Activated B cell treated with CpG ODN at 0.5 μM for 24 hours (primary cell): ENCODE measurements around the gene UPF1. TPM values are rescaled to one million over a fixed set of nuclear protein-coding genes. Genes with fewer than 3 reads are reported as not detected.

Experiments used
- ATAC-seq: fragments of 200-7000 bp; cut with Tn5 transposase; one replicate; pipeline ENCODE4 v1.10.0; 2021; ENCODE audit warnings: low read depth, mild to moderate bottlenecking, moderate library complexity
- CTCF ChIA-PET: fragments of 350-600 bp; sonication (Branson Sonifier 250); formaldehyde crosslinking; loops from one replicate; lab custom pipeline; 2021; ENCODE audit warnings: antibody characterized with exemption; lab: Charles Lee
- POLR2A ChIA-PET: fragments of 350-600 bp; sonication (Branson Sonifier 250); formaldehyde crosslinking; loops from one replicate; lab custom pipeline; 2021; ENCODE audit warnings: antibody characterized with exemption; lab: Charles Lee
- DNase-seq: peaks from one replicate; pipeline ENCODE4 v3.0.0; 2022
- H3K27ac Mint-ChIP-seq: one replicate; pipeline ENCODE4 v1.8.0; 2020; ENCODE audit warnings: mixed read lengths
- H3K27me3 Mint-ChIP-seq: one replicate; pipeline ENCODE4 v1.8.0; 2021; ENCODE audit warnings: mixed read lengths
- H3K36me3 Mint-ChIP-seq: one replicate; pipeline ENCODE4 v1.8.0; 2021; ENCODE audit warnings: low read depth, mixed read lengths
- H3K4me1 Mint-ChIP-seq: one replicate; pipeline ENCODE4 v1.8.0; 2021; ENCODE audit warnings: mixed read lengths
- H3K4me3 Mint-ChIP-seq: one replicate; pipeline ENCODE4 v1.8.0; 2020; ENCODE audit warnings: mild to moderate bottlenecking, mixed read lengths
- H3K9me3 Mint-ChIP-seq: one replicate; pipeline ENCODE4 v1.8.0; 2020; ENCODE audit warnings: mixed read lengths
- CTCF ChIP-seq: fragments of 200-600 bp; IDR thresholded peaks from one replicate; pipeline ENCODE4 v1.8.0; 2022; ENCODE audit warnings: antibody characterized with exemption, mild to moderate bottlenecking
- intact Hi-C: fragments of 100-400 bp; cut with micrococcal nuclease; formaldehyde crosslinking; loops from one replicate; pipeline ENCODE4 v1.15.1; 2024
- total RNA-seq: library from RNA; stranded (reverse); gene quantifications from 2 replicates; pipeline ENCODE4 v1.2.3, GENCODE V29; 2022

The UPF1 gene
- total RNA-seq, 1 donor from 2014 or later, result 107 TPM

DNA sequence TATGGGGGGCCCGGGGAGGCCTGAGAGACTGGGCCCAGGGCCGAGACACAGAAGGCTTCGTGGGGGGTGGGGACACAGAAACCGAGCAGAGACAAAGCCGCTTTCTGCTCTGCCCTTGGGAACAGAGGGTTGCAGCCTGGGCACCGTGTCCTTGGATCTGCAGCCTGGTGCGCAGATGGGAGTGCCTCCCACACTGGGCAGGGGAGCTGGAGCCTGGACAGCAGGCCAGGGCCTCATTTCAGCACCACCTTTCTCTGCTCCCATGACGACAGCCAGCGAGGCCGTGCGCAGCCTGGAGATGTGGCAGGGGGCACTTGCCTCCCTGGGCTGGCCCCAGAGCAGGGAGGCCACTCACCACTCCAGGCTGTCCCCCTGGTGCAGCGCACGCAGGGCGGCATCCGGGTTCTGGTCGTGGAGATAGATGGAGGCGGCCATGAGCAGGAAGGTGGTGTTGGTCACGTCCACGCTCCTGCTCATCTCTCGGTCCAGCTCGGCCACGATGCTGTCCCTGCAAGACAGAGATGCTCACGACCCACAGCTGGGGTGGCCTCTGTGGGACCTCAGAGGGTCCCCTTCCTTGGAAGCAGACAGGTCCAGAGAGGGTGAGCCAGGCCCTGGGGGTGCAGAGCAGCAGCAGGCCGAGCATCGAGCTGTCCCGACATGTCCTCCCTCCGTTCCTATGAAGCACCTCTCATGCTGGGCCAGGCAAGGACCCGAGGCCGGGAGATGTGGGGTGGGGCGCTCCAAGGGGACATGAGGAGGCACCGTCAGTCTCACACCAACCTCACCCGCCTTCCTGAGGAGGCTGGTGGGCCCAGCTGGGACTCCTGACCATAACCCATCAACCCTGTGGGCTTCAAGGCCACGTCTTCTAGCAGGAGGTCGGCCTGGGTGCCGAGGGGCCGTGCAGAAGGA is 75.1 kb downstream of the UPF1 start:
- Mint-ChIP-seq H3K4me1 (no peaks in the 10 kb centered on the region), H3K4me3 (no peak overlapping the region), H3K9me3 (no peaks in the 10 kb centered on the region), H3K27ac (no peak overlapping the region), H3K27me3 (no peaks in the 10 kb centered on the region), H3K36me3 (peaks cover 49% of the 10 kb centered on the region)
- DNase-seq (no peak), ATAC-seq (no peak)
- no peak for TF ChIP-seq CTCF
- ChIA-PET CTCF (no interaction called here), POLR2A (interaction anchor here (1.6 kb wide), 1 partner anchor 12 kb away, joined by 4 read pairs; the partner anchor contains the start of genes COPE and DDX49)
- intact Hi-C loops, result no loop called here

GRCh38 chr19:18908917-18909619 is 77.3 kb downstream of the UPF1 start:
- Mint-ChIP-seq H3K27me3 (no peaks in the 10 kb centered on the region), H3K4me1 (peaks cover 2% of the 10 kb centered on the region), H3K36me3 (peaks cover 59% of the 10 kb centered on the region), H3K4me3 (no peak overlapping the region), H3K9me3 (no peaks in the 10 kb centered on the region), H3K27ac (no peak overlapping the region)
- ATAC-seq (no peak), DNase-seq (no peak)
- no peak for TF ChIP-seq CTCF
- POLR2A ChIA-PET, result no interaction called here
- CTCF ChIA-PET, result no interaction called here
- intact Hi-C loops, result no loop called here

DNA sequence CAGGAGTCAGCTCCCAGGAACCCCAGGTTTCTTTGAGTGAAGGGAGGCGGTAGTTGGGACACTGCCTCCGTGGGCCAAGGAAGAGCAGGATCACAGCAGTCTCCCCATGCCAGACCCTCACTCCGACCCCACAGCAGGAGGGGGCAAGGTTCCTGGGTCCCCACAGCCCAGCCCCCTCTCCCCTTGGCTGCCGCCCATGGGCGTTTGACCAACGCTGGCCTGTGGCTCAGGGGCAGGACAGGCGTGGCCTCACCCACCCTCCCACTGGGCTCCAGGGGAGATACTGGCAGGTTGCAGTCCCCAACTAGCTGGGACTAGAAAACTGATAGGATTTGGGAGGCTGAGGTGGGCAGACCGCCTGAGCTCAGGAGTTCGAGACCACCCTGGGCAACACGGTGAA is 78.3 kb downstream of the UPF1 start:
- CTCF ChIA-PET, result no interaction called here
- intact Hi-C loops, result loop anchor here (10.0 kb wide), 1 partner anchor 225 kb away; the partner anchor contains the start of gene TMEM161A
- H3K27me3 Mint-ChIP-seq, result no peaks in the 10 kb centered on the region
- TF ChIP-seq CTCF, result no peak
- POLR2A ChIA-PET, result no interaction called here
- H3K4me3 Mint-ChIP-seq, result no peak overlapping the region
- DNase-seq (no peak), ATAC-seq (no peak)
- no peak overlapping the region for H3K27ac Mint-ChIP-seq
- no peaks in the 10 kb centered on the region for H3K9me3 Mint-ChIP-seq
- H3K36me3 Mint-ChIP-seq, result peaks cover 59% of the 10 kb centered on the region
- peaks cover 4% of the 10 kb centered on the region for H3K4me1 Mint-ChIP-seq

- Mint-ChIP-seq H3K4me1 (peaks cover 11% of the 10 kb centered on the region), H3K27ac (no peak overlapping the region), H3K9me3 (no peaks in the 10 kb centered on the region), H3K4me3 (no peak overlapping the region), H3K27me3 (no peaks in the 10 kb centered on the region), H3K36me3 (peaks cover 57% of the 10 kb centered on the region)
- ChIA-PET POLR2A (no interaction called here), CTCF (no interaction called here)
- DNase-seq (no peak), ATAC-seq (no peak)
- intact Hi-C loops, result loop anchor here (10.0 kb wide), 1 partner anchor 224 kb away; the partner anchor contains the start of gene TMEM161A
- TF ChIP-seq CTCF, result no peak
Observed at GRCh38 chr19:18910801-18911436, 79.2 kb downstream of the UPF1 start.
